Measurements from ENCODE around the gene LAMA3.

DNA sequence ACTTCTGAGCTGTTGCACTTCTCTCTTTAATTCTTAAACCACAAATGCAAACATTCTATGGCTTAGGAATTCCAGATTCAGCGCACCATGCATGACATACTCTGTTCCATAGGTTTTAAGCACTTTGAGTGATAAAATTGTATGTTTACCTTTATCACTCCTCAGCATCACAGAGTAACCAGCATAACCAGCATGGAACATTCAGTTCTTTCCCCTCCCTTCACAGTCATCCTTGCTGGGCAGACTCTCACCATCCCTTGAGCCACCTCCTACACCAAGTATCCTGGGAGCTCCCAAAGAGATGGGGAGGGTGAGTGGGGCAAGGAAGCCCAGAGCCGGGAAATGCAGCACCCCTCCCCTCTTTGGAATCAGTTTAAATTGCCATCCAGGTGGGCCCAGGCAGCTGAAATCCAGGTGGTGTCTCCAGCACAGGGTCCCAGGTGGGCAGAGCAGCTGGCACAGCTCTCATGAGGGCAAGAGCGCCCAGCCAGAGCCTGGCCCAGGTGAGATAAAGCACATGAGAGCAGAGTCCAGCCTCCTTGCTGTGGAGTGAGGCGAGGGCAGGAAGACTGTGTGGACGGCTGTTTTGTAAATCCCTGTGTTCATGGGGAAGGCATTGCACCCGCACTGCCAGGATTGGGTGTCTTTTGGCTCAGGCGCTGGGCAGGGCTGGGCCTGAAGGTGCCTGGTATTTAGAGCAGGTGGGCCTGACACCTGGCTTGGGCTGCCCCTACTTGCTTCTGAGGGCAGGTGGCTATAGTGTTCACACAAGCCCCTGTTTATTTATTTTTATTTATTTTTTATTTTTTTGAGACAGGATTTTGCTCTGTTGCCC, 36.8 kb downstream of the LAMA3 start:
- TF ChIP-seq POLR2A (IDR thresholded peaks at IDR 0.05; ENCODE audit: low read depth, low read length): no peak
- TF ChIP-seq, protein P1, sequence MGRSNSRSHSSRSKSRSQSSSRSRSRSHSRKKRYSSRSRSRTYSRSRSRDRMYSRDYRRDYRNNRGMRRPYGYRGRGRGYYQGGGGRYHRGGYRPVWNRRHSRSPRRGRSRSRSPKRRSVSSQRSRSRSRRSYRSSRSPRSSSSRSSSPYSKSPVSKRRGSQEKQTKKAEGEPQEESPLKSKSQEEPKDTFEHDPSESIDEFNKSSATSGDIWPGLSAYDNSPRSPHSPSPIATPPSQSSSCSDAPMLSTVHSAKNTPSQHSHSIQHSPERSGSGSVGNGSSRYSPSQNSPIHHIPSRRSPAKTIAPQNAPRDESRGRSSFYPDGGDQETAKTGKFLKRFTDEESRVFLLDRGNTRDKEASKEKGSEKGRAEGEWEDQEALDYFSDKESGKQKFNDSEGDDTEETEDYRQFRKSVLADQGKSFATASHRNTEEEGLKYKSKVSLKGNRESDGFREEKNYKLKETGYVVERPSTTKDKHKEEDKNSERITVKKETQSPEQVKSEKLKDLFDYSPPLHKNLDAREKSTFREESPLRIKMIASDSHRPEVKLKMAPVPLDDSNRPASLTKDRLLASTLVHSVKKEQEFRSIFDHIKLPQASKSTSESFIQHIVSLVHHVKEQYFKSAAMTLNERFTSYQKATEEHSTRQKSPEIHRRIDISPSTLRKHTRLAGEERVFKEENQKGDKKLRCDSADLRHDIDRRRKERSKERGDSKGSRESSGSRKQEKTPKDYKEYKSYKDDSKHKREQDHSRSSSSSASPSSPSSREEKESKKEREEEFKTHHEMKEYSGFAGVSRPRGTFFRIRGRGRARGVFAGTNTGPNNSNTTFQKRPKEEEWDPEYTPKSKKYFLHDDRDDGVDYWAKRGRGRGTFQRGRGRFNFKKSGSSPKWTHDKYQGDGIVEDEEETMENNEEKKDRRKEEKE (IDR thresholded peaks at IDR 0.05): no peak
- no peak for TF ChIP-seq ZZZ3 (IDR thresholded peaks at IDR 0.05; ENCODE audit: control insufficient read depth, insufficient read length, low read depth)
- no peak for TF ChIP-seq FOXM1 (IDR thresholded peaks at IDR 0.05; ENCODE audit: low read depth, low read length)
- no peak for TF ChIP-seq EZH2 (IDR thresholded peaks at IDR 0.05; ENCODE audit: borderline replicate concordance, control insufficient read depth, low read depth, low read length)
- TF ChIP-seq CTCF (IDR thresholded peaks at IDR 0.05 in 2 of 3, conservative IDR thresholded peaks at IDR 0.05 in 1 of 3; ENCODE audit: control insufficient read depth in 2 of 3, extremely low read depth in 1 of 3, insufficient read depth in 1 of 3, low read depth in 3 of 3, low read length in 3 of 3): no peak
- no peak for TF ChIP-seq NFIC (IDR thresholded peaks at IDR 0.05; ENCODE audit: low read depth, low read length)
- TF ChIP-seq, protein P2, sequence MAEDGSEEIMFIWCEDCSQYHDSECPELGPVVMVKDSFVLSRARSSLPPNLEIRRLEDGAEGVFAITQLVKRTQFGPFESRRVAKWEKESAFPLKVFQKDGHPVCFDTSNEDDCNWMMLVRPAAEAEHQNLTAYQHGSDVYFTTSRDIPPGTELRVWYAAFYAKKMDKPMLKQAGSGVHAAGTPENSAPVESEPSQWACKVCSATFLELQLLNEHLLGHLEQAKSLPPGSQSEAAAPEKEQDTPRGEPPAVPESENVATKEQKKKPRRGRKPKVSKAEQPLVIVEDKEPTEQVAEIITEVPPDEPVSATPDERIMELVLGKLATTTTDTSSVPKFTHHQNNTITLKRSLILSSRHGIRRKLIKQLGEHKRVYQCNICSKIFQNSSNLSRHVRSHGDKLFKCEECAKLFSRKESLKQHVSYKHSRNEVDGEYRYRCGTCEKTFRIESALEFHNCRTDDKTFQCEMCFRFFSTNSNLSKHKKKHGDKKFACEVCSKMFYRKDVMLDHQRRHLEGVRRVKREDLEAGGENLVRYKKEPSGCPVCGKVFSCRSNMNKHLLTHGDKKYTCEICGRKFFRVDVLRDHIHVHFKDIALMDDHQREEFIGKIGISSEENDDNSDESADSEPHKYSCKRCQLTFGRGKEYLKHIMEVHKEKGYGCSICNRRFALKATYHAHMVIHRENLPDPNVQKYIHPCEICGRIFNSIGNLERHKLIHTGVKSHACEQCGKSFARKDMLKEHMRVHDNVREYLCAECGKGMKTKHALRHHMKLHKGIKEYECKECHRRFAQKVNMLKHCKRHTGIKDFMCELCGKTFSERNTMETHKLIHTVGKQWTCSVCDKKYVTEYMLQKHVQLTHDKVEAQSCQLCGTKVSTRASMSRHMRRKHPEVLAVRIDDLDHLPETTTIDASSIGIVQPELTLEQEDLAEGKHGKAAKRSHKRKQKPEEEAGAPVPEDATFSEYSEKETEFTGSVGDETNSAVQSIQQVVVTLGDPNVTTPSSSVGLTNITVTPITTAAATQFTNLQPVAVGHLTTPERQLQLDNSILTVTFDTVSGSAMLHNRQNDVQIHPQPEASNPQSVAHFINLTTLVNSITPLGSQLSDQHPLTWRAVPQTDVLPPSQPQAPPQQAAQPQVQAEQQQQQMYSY (CRISPR knock-in tag; IDR thresholded peaks at IDR 0.05): no peak
- no peak for TF ChIP-seq POU2F2 (IDR thresholded peaks at IDR 0.05; ENCODE audit: borderline replicate concordance, low read depth, low read length)
- no peak for TF ChIP-seq SIX5 (IDR thresholded peaks at IDR 0.05; ENCODE audit: low read depth, low read length, severe bottlenecking)
- no peak for TF ChIP-seq NBN (IDR thresholded peaks at IDR 0.05)
- no peak for TF ChIP-seq CBX5 (IDR thresholded peaks at IDR 0.05; ENCODE audit: low read depth)
- no peak for TF ChIP-seq EGR1 (IDR thresholded peaks at IDR 0.05; ENCODE audit: borderline replicate concordance in 1 of 2, low read depth in 2 of 2, low read length in 2 of 2)
- no peak for TF ChIP-seq SMC3 (IDR thresholded peaks at IDR 0.05; ENCODE audit: borderline replicate concordance, low read length)

Measured in GM12878 (cell line).